Mammary epithelial cell (primary cell): ENCODE measurements around the gene DRICH1.

Source experiments
- EZH2 ChIP-seq: IDR thresholded peaks from 2 replicates; pipeline ENCODE4 v1.6.1; 2012; ENCODE audit warnings: low read length, inconsistent platforms, borderline replicate concordance
- TF ChIP-seq, protein P1 (sequence below), 2 donors: IDR thresholded peaks in 1 of 2; conservative IDR thresholded peaks in 1 of 2; 2 replicates each; pipeline ENCODE4 v1.5.1; 2011 to 2012; ENCODE audit warnings: inconsistent platforms in 2 of 2, low read length in 2 of 2, mild to moderate bottlenecking in 2 of 2, control low read depth in 1 of 2, low read depth in 1 of 2; ENCODE audit not compliant: insufficient read depth in 1 of 2; ENCODE audit errors: extremely low read depth in 1 of 2

DNA sequence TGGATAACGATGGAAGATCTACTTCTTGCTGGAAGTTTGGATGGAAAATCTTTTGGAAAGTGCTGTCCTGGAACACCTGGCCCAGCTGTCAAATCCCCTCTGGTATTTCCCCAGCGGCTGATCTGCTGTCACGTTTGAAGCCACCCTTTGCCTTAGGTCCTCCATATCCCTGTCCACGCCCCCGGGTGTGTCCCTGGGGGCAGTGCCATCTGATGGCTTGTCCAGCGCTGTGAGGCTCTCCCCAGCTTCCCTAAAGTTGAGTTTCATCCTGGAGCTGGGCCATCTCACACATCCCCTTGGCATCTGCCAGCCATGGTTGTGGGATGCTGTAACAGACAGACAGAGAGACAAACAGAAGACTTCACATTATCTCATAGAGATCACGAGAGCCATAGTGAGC, 49.0 kb downstream of the DRICH1 start:
- TF ChIP-seq, protein P1, sequence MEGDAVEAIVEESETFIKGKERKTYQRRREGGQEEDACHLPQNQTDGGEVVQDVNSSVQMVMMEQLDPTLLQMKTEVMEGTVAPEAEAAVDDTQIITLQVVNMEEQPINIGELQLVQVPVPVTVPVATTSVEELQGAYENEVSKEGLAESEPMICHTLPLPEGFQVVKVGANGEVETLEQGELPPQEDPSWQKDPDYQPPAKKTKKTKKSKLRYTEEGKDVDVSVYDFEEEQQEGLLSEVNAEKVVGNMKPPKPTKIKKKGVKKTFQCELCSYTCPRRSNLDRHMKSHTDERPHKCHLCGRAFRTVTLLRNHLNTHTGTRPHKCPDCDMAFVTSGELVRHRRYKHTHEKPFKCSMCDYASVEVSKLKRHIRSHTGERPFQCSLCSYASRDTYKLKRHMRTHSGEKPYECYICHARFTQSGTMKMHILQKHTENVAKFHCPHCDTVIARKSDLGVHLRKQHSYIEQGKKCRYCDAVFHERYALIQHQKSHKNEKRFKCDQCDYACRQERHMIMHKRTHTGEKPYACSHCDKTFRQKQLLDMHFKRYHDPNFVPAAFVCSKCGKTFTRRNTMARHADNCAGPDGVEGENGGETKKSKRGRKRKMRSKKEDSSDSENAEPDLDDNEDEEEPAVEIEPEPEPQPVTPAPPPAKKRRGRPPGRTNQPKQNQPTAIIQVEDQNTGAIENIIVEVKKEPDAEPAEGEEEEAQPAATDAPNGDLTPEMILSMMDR (conservative IDR thresholded peaks at IDR 0.05 in 1 of 2, IDR thresholded peaks at IDR 0.05 in 1 of 2; ENCODE audit: extremely low read depth in 1 of 2, insufficient read depth in 1 of 2, low read depth in 1 of 2, low read length in 2 of 2): no peak
- no peak for TF ChIP-seq EZH2
